GM12878 (cell line): ENCODE results near the gene WFDC13. TPM values are rescaled to one million over a fixed set of nuclear protein-coding genes. Genes with fewer than 3 reads are reported as not detected.

Experiments used
- ATAC-seq: fragments of 200-7000 bp; cut with Tn5 transposase; 3 replicates; pipeline ENCODE4 v1.9.1; 2020; ENCODE audit warnings: mild to moderate bottlenecking, moderate library complexity
- Bru-seq: library from RNA; stranded (reverse); fragments of 400-500 nt; gene quantifications from one replicate; lab custom pipeline; 2021; lab: Mats Ljungman, UMichigan
- BruChase-seq, 2 experiments: library from RNA; stranded (reverse); fragments of 400-500 nt; gene quantifications; one replicate each; lab custom pipeline; 2021; lab: Mats Ljungman, UMichigan
- BruUV-seq: library from RNA; stranded (reverse); fragments of 400-500 nt; replicated peaks from 2 replicates; lab custom pipeline; 2021; lab: Mats Ljungman, UMichigan
- CTCF ChIA-PET: fragments of 300-600 bp; sonication (Branson Sonifier 250); formaldehyde crosslinking; extraction: SDS; loops from one replicate; lab custom pipeline; 2021; ENCODE audit warnings: inconsistent platforms; lab: Yijun Ruan, JAX
- POLR2A ChIA-PET: fragments of 350-600 bp; formaldehyde crosslinking; extraction: SDS; loops from one replicate; lab custom pipeline; 2021; ENCODE audit warnings: inconsistent platforms; lab: Charles Lee
- RAD21 ChIA-PET: fragments of 300-600 bp; sonication (Branson Sonifier 250); formaldehyde crosslinking; loops from one replicate; lab custom pipeline; 2023; ENCODE audit warnings: antibody characterized with exemption; ENCODE audit not compliant: unreplicated experiment; lab: Charles Lee
- SMC1A ChIA-PET: fragments of 300-600 bp; sonication (Branson Sonifier 250); formaldehyde crosslinking; loops from one replicate; lab custom pipeline; 2023; ENCODE audit not compliant: unreplicated experiment, uncharacterized antibody; lab: Charles Lee
- DNase-seq: peaks from one replicate; pipeline ENCODE4 v3.0.0-alpha.2; 2011; ENCODE audit warnings: low read depth, low spot score
- FAIRE-seq: peaks from 3 replicates; lab custom pipeline; 2011; peaks lifted over from hg19 to GRCh38; lab: Jason Lieb, UNC
- H2AFZ ChIP-seq: 2 replicates; pipeline ENCODE4 v1.6.0; 2011; ENCODE audit warnings: low read depth, low read length, control low read depth; ENCODE audit not compliant: control insufficient read depth
- H3K27ac ChIP-seq: 2 replicates; pipeline ENCODE4 v1.5.1; 2011; ENCODE audit warnings: control low read depth; ENCODE audit not compliant: control insufficient read depth, insufficient read depth
- H3K27me3 ChIP-seq, 2 experiments: replicated peaks in 1 of 2; 2 replicates each; pipeline versions ENCODE4 v1.6.0 to v1.6.1; 2011; ENCODE audit warnings: low read length in 1 of 2; ENCODE audit not compliant: control insufficient read depth in 2 of 2, insufficient read depth in 2 of 2
- H3K36me3 ChIP-seq, 2 experiments: 2 replicates each; pipeline ENCODE4 v1.5.1; 2011; ENCODE audit warnings: low read length in 1 of 2; ENCODE audit not compliant: control insufficient read depth in 2 of 2, insufficient read depth in 2 of 2
- H3K4me1 ChIP-seq: 2 replicates; pipeline ENCODE4 v1.6.1; 2011; ENCODE audit warnings: mild to moderate bottlenecking, low read length, moderate library complexity, mixed read lengths; ENCODE audit not compliant: control insufficient read depth, insufficient read depth
- H3K4me2 ChIP-seq: 2 replicates; pipeline ENCODE4 v1.6.0; 2011; ENCODE audit warnings: control low read depth; ENCODE audit not compliant: control insufficient read depth, insufficient read depth
- H3K4me3 ChIP-seq: fragments of 200-600 bp; sonication (generic); 2 replicates; pipeline ENCODE4 v1.5.1; 2016
- H3K79me2 ChIP-seq: 2 replicates; pipeline ENCODE4 v1.6.0; 2011; ENCODE audit warnings: low read length; ENCODE audit not compliant: control insufficient read depth, insufficient read depth
- H3K9ac ChIP-seq: 2 replicates; pipeline ENCODE4 v1.8.0; 2011; ENCODE audit warnings: low read length, control low read depth, mixed read lengths; ENCODE audit not compliant: control insufficient read depth, insufficient read depth
- H3K9me3 ChIP-seq: replicated peaks from 3 replicates; pipeline ENCODE4 v1.5.1; 2011; ENCODE audit warnings: mild to moderate bottlenecking, low read length; ENCODE audit not compliant: control insufficient read depth, insufficient read depth
- H4K20me1 ChIP-seq: 2 replicates; pipeline ENCODE4 v1.6.0; 2011; ENCODE audit not compliant: control insufficient read depth, insufficient read depth
- BACH1 ChIP-seq: fragments of 450-650 bp; IDR thresholded peaks from 2 replicates; pipeline ENCODE4 v1.6.1; 2017; ENCODE audit warnings: mild to moderate bottlenecking, borderline replicate concordance
- CBFB ChIP-seq: IDR thresholded peaks from 2 replicates; pipeline ENCODE4 v1.6.1; 2016; ENCODE audit warnings: antibody characterized with exemption, low read depth
- CBX3 ChIP-seq: fragments of 200-600 bp; sonication (generic); IDR thresholded peaks from 2 replicates; pipeline ENCODE4 v1.6.1; 2016; ENCODE audit warnings: low read depth, borderline replicate concordance
- CREB1 ChIP-seq: IDR thresholded peaks from 2 replicates; pipeline ENCODE4 v1.6.1; 2012; ENCODE audit warnings: low read depth, mild to moderate bottlenecking, inconsistent platforms
- ETV6 ChIP-seq, 2 experiments: fragments of 450-650 bp in 1 of 2; IDR thresholded peaks in 1 of 2; conservative IDR thresholded peaks in 1 of 2; 2 replicates each; pipeline ENCODE4 v1.6.1; 2014; ENCODE audit warnings: antibody characterized with exemption in 1 of 2, borderline replicate concordance in 1 of 2, low read depth in 1 of 2, mild to moderate bottlenecking in 1 of 2, moderate library complexity in 1 of 2
- HDGF ChIP-seq: fragments of 450-650 bp; IDR thresholded peaks from 2 replicates; pipeline ENCODE4 v1.6.1; 2016; ENCODE audit warnings: antibody characterized with exemption
- MYB ChIP-seq: fragments of 150-350 bp; IDR thresholded peaks from 2 replicates; pipeline ENCODE4 v1.6.1; 2014; ENCODE audit warnings: mild to moderate bottlenecking, low read depth, low read length, borderline replicate concordance
- NR2C2 ChIP-seq: IDR thresholded peaks from 2 replicates; pipeline ENCODE4 v1.6.1; 2011; ENCODE audit warnings: borderline replicate concordance, low read depth; ENCODE audit not compliant: control insufficient read depth, insufficient read length
- POU2F2 ChIP-seq: IDR thresholded peaks from 3 replicates; pipeline ENCODE4 v1.6.1; 2011; ENCODE audit warnings: low read depth, mild to moderate bottlenecking, low read length, borderline replicate concordance
- WGBS: methylation state at CpG from one replicate; pipeline ENCODE4 v1.1.6; 2016; ENCODE audit warnings: low lambda C conversion rate; ENCODE audit not compliant: insufficient replicate concordance, insufficient coverage; ENCODE audit errors: missing lambda C conversion rate; 5-methylcytosine and 5-hydroxymethylcytosine counted together
- in situ Hi-C: fragments of 300-500 bp; cut with MboI; formaldehyde crosslinking; loops from 9 replicates; pipeline ENCODE4 v1.14.3; 2018; ENCODE audit warnings: mixed read lengths
- intact Hi-C: fragments of 100-400 bp; cut with micrococcal nuclease; formaldehyde crosslinking; loops from one replicate; pipeline ENCODE4 v1.14.2; 2022; ENCODE audit not compliant: unreplicated experiment
- long read RNA-seq, 2 experiments: library from polyadenylated mRNA; unstranded; transcript quantifications; one replicate each; pipeline ENCODE4 v2.0.0, GENCODE V29; 2019 to 2020
- polyA minus RNA-seq, 3 experiments: library from RNA; depleted of rRNA, polyadenylated mRNA; stranded (reverse); fragments of >200 nt; gene quantifications; 2 replicates each; pipeline ENCODE4 v1.2.3, GENCODE V29; 2011
- polyA plus RNA-seq, 11 experiments: library from polyadenylated mRNA; depleted of rRNA in 4 of 11; unstranded in 6 of 11; stranded (reverse) in 5 of 11; fragments of >200 nt; fragmentation: Nextera tagmentation in 4 of 11; fragmentation: Illumina TruSeq in 1 of 11; extraction: Ambion mirVana in 4 of 11; extraction: Trizol in 1 of 11; gene quantifications; 1 replicate in 1 of 11; 2 replicates in 10 of 11; pipeline versions ENCODE4 v1.2.1 to v1.2.3, GENCODE V29; 2011 to 2016; ENCODE audit warnings: inconsistent platforms in 2 of 11, missing spikeins in 2 of 11, low read depth in 1 of 11
- total RNA-seq, 4 experiments: library from RNA; depleted of rRNA in 3 of 4; stranded (reverse); fragments of >200 nt in 3 of 4; fragmentation: Illumina TruSeq in 1 of 4; extraction: Trizol in 1 of 4; gene quantifications; 2 replicates each; pipeline versions ENCODE4 v1.2.1 to v1.2.3, GENCODE V29; 2013 to 2021
- TF ChIP-seq, protein P1 (sequence below): IDR thresholded peaks from 2 replicates; pipeline ENCODE4 v1.6.1; 2012; ENCODE audit warnings: mild to moderate bottlenecking, low read depth, low read length
- TF ChIP-seq, protein P2 (sequence below): fragments of 450-650 bp; IDR thresholded peaks from 2 replicates; pipeline ENCODE4 v1.6.1; 2016; ENCODE audit warnings: mild to moderate bottlenecking
- TF ChIP-seq, protein P3 (sequence below), 3 experiments: IDR thresholded peaks in 2 of 3; conservative IDR thresholded peaks in 1 of 3; 2 replicates each; pipeline ENCODE4 v1.5.1; 2011; ENCODE audit warnings: low read depth in 3 of 3, low read length in 3 of 3, mild to moderate bottlenecking in 3 of 3, control low read depth in 2 of 3, moderate library complexity in 2 of 3, inconsistent platforms in 1 of 3, mixed read lengths in 1 of 3; ENCODE audit not compliant: control insufficient read depth in 2 of 3, insufficient read depth in 1 of 3; ENCODE audit errors: extremely low read depth in 1 of 3
- TF ChIP-seq, protein P4 (sequence below): fragments of 450-650 bp; IDR thresholded peaks from 2 replicates; pipeline ENCODE4 v1.6.1; 2014; ENCODE audit warnings: mild to moderate bottlenecking

WFDC13 gene, protein sequence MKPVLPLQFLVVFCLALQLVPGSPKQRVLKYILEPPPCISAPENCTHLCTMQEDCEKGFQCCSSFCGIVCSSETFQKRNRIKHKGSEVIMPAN
- not detected in 2 replicates for total RNA-seq (2013; cell fraction: nucleolus; rRNA removed)
- total RNA-seq (2014; rRNA removed) (not detected in 2 replicates), total RNA-seq (2014; rRNA removed; fragmentation: Illumina TruSeq; extraction: Trizol) (not detected in 2 replicates), total RNA-seq (2021) (not detected in 2 replicates), polyA plus RNA-seq (2011; rRNA removed) (not detected in 2 replicates), polyA plus RNA-seq (2014; fragmentation: Illumina TruSeq; extraction: Trizol) (not detected in 2 replicates), polyA plus RNA-seq (2014; fragmentation: Nextera tagmentation; extraction: Ambion mirVana) (not detected), polyA plus RNA-seq (2014; rRNA removed) (not detected in 2 replicates), polyA plus RNA-seq (2016; fragmentation: Nextera tagmentation; extraction: Ambion mirVana) (not detected), polyA minus RNA-seq (2011; rRNA and poly(A)+ RNA removed) (not detected in 2 replicates), Bru-seq, nascent RNA (not detected), BruChase-seq, experiment 1, labeled RNA remaining after a 6-hour chase (not detected), BruChase-seq, experiment 2, labeled RNA remaining after a 2-hour chase (not detected)
- not detected for polyA plus RNA-seq (2011; ENCODE audit: low read depth)
- not detected in 2 replicates for polyA plus RNA-seq (2011; cell fraction: cytosol; rRNA removed)
- polyA plus RNA-seq (2011; cell fraction: nucleus; rRNA removed) = not detected in 2 replicates
- polyA plus RNA-seq (2012) = not detected in 2 replicates
- polyA minus RNA-seq (2011; cell fraction: cytosol; rRNA and poly(A)+ RNA removed) = not detected in 2 replicates
- polyA minus RNA-seq (2011; cell fraction: nucleus; rRNA and poly(A)+ RNA removed) = not detected in 2 replicates
- long read RNA-seq, experiment 1 = 0 reads
- long read RNA-seq, experiment 2 = 0 reads

DNA sequence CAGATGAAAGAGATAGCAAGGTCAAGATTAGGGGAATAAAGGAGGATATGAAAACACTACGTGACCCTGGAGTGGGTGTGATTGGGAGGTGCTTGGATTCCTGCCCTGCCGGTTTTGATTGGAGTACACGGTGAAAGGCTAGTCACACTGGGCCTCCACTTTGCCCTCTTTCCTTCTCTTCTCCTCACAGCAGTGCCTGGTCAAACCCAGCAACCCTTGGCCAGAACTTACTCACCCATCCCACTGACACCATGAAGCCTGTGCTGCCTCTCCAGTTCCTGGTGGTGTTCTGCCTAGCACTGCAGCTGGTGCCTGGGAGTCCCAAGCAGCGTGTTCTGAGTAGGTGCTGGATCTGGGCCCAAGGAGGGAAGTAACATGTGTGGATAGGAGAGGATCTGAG, at the start of gene WFDC13:
WFDC13 (plus strand) TSS at position 166 of the 400 bp plus-strand sequence; CDS start at position 252, 86 bp downstream.
- Histone ChIP-seq H3K27me3 (no peaks in the 10 kb centered on the region), H3K79me2 (no peaks in the 10 kb centered on the region), H3K4me2 (peak within 1 kb of the TSS; percentile 77), H3K4me3 (no peak within 1 kb of the TSS), H3K27ac (peak within 1 kb of the TSS; percentile 39; the same call in 1 of the 2 replicates), H4K20me1 (no peaks in the 10 kb centered on the region), H3K9me3 (no peaks in the 10 kb centered on the region; the same call in 2 of the 3 replicates), H3K9ac (no peak within 1 kb of the TSS), H2AFZ (peak within 1 kb of the TSS; percentile 15), H3K4me1 (peaks cover 17% of the 10 kb centered on the region), H3K36me3 (no peaks in the 10 kb centered on the region)
- intact Hi-C loops = no loop called here
- in situ Hi-C loops = no loop called here
- CTCF ChIA-PET = no interaction called here
- FAIRE-seq (no peak), ATAC-seq (no peak), DNase-seq (no peak)
- 63% methylated on average over 4 of the region's 4 CpGs for WGBS
- no TSS peak for BruUV-seq
- POLR2A ChIA-PET = no interaction called here
- SMC1A ChIA-PET = no interaction called here
- RAD21 ChIA-PET = no interaction called here
- TF ChIP-seq MYB = no peak
- no peak for TF ChIP-seq BACH1
- TF ChIP-seq CBX3 = no peak
- TF ChIP-seq, protein P1, sequence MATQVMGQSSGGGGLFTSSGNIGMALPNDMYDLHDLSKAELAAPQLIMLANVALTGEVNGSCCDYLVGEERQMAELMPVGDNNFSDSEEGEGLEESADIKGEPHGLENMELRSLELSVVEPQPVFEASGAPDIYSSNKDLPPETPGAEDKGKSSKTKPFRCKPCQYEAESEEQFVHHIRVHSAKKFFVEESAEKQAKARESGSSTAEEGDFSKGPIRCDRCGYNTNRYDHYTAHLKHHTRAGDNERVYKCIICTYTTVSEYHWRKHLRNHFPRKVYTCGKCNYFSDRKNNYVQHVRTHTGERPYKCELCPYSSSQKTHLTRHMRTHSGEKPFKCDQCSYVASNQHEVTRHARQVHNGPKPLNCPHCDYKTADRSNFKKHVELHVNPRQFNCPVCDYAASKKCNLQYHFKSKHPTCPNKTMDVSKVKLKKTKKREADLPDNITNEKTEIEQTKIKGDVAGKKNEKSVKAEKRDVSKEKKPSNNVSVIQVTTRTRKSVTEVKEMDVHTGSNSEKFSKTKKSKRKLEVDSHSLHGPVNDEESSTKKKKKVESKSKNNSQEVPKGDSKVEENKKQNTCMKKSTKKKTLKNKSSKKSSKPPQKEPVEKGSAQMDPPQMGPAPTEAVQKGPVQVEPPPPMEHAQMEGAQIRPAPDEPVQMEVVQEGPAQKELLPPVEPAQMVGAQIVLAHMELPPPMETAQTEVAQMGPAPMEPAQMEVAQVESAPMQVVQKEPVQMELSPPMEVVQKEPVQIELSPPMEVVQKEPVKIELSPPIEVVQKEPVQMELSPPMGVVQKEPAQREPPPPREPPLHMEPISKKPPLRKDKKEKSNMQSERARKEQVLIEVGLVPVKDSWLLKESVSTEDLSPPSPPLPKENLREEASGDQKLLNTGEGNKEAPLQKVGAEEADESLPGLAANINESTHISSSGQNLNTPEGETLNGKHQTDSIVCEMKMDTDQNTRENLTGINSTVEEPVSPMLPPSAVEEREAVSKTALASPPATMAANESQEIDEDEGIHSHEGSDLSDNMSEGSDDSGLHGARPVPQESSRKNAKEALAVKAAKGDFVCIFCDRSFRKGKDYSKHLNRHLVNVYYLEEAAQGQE = no peak
- no peak for TF ChIP-seq POU2F2
- TF ChIP-seq CBFB = no peak
- TF ChIP-seq HDGF = no peak
- TF ChIP-seq, protein P2, sequence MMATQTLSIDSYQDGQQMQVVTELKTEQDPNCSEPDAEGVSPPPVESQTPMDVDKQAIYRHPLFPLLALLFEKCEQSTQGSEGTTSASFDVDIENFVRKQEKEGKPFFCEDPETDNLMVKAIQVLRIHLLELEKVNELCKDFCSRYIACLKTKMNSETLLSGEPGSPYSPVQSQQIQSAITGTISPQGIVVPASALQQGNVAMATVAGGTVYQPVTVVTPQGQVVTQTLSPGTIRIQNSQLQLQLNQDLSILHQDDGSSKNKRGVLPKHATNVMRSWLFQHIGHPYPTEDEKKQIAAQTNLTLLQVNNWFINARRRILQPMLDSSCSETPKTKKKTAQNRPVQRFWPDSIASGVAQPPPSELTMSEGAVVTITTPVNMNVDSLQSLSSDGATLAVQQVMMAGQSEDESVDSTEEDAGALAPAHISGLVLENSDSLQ = no peak
- TF ChIP-seq ETV6 (conservative IDR thresholded peaks at IDR 0.05 in 1 of 2, IDR thresholded peaks at IDR 0.05 in 1 of 2; ENCODE audit: borderline replicate concordance in 1 of 2, low read depth in 1 of 2) = no peak
- no peak for TF ChIP-seq CREB1
- TF ChIP-seq, protein P3, sequence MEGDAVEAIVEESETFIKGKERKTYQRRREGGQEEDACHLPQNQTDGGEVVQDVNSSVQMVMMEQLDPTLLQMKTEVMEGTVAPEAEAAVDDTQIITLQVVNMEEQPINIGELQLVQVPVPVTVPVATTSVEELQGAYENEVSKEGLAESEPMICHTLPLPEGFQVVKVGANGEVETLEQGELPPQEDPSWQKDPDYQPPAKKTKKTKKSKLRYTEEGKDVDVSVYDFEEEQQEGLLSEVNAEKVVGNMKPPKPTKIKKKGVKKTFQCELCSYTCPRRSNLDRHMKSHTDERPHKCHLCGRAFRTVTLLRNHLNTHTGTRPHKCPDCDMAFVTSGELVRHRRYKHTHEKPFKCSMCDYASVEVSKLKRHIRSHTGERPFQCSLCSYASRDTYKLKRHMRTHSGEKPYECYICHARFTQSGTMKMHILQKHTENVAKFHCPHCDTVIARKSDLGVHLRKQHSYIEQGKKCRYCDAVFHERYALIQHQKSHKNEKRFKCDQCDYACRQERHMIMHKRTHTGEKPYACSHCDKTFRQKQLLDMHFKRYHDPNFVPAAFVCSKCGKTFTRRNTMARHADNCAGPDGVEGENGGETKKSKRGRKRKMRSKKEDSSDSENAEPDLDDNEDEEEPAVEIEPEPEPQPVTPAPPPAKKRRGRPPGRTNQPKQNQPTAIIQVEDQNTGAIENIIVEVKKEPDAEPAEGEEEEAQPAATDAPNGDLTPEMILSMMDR (IDR thresholded peaks at IDR 0.05 in 2 of 3, conservative IDR thresholded peaks at IDR 0.05 in 1 of 3; ENCODE audit: control insufficient read depth in 2 of 3, extremely low read depth in 1 of 3, insufficient read depth in 1 of 3, low read depth in 3 of 3, low read length in 3 of 3) = no peak
- TF ChIP-seq, protein P4, sequence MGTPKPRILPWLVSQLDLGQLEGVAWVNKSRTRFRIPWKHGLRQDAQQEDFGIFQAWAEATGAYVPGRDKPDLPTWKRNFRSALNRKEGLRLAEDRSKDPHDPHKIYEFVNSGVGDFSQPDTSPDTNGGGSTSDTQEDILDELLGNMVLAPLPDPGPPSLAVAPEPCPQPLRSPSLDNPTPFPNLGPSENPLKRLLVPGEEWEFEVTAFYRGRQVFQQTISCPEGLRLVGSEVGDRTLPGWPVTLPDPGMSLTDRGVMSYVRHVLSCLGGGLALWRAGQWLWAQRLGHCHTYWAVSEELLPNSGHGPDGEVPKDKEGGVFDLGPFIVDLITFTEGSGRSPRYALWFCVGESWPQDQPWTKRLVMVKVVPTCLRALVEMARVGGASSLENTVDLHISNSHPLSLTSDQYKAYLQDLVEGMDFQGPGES = no peak
- TF ChIP-seq NR2C2 = no peak
